Stimulated activated CD8-positive, alpha-beta memory T cell treated with anti-CD3 and anti-CD28 coated beads, Interleukin-12 subunit alpha, Interleukin-12 subunit beta, amount 100 ng/mL, for 1 hour (primary cell): ENCODE results near the gene MXD1.

Source experiments
- DNase-seq: peaks from one replicate; pipeline ENCODE4 v3.0.0-alpha.2; 2020; ENCODE audit warnings: low read depth

Gene MXD1

DNA sequence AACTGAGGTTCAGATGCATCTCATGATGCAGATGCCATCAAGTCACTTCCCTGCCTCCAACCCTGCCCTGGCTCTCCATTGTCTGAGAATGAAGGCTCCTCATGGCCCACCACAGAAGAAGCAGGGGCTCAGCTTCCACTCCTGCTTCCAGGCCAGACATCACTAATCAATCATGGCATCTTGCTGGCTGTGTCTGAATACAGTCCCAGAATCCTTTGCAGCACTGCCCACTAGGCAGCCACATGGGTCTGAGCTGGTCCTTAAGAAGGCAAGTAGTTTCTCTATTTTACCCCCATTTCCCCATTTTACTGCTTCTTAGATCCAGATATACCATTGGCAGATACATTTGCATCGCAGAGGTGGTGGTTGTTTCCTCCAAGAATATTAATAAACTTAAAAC is 39.2 kb downstream of the MXD1 start:
- no peak for DNase-seq

DNA sequence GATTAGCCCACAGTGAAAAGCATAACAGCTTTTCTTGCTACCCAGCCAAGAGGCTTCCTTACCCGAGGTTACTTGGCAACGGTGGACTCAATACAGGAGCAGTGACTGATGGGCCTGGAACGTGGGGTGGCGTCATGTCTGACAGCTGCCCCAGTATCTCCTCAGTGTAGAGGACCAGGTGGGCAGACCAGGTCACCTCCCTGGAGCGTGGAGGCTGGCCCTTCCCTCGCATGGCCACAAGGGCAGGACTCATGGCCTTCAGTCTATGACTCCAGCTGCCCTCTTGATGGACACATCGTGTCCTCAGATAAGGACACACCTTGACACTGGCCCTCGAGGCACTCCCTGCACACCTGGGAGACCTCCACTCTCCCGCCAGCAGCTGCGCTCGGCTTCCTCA is 40.1 kb downstream of the MXD1 start:
- DNase-seq = no peak

DNA sequence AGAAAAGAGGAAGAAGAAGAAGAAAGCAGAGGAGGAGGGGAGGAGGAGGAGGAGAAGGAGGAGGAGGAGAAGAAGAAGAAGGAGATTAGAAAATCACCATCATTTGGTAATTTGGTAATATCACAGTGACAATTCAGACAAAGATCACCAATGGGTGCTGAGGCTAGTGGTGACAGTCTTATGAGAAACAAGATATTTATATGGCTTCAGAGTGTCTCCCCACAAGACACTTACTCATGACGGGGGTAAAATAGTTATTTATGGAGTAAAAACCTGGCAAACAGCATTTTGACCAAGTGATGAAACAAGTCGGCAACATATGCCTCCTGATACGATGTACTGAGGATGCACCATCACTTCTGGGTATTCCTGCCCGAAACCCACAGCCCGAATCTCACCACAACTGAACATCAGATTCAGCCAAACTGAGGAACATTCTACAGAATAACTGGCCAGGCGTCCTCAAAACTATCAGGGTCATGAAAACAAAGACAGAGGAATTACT is 41.6 kb downstream of the MXD1 start:
- no peak for DNase-seq

DNA sequence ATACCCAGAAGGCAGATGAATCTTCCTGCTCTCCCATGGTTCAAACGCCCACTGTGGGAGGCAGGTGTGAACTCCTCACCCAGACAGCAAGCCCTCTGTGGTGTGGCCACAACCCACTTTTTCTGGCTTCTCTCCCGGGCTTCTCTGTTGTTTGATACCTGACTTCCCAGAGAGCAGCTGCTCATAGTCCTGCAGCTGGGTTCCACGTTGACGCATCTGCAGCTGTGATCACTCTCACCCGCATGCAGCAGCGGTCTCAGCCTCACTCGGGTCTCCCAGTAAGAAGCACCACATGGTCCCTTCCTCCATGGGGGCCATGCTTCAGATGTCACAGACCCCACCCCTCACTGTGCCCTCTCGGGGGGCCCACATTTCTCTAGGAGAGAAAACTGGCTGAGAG is 43.1 kb downstream of the MXD1 start:
- DNase-seq = no peak

DNA sequence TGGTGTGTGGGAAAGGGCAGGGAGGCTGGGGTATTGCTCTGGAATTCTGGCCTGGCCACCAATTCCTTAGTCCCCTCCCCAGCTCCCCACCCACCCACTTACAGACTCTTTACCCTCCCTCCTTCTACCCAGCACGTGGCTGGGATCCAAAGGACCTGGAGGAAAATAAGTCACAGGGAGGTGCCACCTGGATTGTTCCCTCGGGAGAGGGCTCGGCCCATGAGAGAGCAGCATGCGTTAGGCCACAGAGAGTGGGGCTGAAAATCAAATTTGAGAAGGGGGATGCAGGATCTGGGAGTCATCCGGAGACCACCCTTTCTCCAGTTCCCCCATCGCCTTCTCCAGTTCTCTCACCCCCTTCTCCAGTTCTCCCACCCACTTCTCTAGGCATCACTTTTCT is 43.6 kb downstream of the MXD1 start:
- DNase-seq = no peak

DNA sequence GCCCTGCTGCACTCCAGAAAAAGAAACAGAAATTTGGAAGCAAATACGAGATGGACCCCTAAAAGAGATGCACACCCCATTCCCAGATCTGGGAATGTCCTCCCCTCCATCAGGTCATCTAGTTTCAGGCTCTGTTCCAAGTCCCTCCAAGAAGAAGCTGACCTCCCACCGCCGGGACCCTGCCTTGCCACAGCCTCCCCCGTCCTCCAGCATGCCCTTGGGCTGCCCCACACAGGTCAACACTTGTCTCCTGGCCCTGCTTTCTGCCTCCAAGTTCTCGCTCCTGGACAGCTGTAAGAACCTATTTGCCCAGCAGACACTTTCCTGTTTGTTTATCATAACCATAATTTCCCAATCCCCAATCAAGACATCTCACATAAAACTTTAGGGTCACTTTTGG is 44.5 kb downstream of the MXD1 start:
- no peak for DNase-seq

DNA sequence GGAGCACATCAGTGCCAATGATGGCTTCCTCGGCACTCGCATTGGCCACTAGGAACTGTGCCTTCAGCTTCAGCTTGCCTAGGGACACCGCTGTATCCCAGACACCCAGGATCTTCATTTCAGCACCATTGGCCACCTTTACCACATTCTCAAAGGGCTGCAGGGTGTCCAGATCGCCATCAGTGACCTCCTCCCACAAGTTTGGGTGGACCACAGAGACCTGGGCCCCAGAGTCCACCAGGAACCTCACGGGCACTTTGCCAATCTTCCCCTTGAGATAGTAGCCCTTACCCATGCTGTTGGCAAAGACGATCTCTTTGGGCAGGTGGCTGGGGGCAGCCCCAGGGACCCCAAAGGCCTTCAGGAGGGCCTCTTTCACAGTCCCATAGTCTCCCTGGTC is 45.9 kb downstream of the MXD1 start:
- DNase-seq = no peak

DNA sequence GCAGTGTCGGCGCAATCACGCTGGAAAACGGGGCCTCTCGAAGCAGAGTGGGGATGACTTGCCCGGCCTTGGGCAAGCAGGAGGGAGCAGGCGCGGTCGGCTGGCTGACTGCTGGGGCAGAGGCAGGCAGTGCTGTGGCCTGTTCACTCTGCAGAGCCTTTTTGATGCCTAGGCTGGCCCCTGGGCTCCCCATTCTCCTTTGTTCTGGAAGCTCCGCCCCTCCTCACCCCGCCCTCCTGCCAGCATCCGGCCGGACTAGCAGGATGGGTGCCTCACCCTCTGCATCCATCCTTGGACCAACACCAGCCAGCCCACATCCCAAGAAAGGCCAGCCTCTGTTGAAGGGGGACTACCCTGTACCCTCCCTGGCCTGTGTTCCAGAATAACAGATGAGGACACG is 46.6 kb downstream of the MXD1 start, which contains the start of gene ASPRV1:
TSS of gene ASPRV1 (minus strand) at position 136 of the 400 bp plus-strand sequence. CDS start 195 bp downstream, outside the sequence.
- DNase-seq = no peak

DNA sequence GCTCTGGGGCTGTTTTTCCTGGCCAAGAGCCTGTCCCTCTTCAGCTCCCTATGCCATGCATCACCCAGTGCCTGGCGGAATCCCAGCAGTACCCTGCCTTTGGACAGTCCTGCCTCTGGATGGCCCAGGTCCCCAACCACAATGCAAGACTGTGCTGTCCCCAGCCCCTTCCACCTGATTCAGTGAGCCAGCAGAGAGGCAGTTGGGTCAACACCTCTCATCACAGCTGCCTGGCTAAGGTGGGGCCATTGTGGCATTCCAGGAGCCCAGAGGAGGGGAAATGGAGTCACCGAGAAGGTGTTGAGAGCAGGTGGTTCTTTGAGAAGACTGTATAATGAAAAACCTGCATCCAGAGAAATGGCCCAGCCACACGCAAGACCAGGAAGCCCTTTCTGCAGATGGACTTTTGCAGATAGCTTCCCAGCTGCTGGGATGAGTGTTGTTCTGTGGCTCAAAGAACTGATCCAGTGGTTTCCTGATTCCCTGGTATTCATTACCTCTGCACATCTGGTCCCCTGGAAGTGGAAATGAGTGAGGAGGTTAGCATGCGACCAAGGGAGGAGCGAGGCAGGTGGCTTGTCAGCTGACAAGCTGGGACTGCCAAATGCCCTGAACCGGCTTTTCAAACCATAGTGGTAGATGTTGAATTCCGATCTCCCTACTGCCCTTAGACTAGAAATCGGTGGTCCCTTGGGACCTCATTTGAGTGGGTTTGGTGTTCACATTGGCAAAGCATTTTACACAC is 48.2 kb downstream of the MXD1 start:
- no peak for DNase-seq

DNA sequence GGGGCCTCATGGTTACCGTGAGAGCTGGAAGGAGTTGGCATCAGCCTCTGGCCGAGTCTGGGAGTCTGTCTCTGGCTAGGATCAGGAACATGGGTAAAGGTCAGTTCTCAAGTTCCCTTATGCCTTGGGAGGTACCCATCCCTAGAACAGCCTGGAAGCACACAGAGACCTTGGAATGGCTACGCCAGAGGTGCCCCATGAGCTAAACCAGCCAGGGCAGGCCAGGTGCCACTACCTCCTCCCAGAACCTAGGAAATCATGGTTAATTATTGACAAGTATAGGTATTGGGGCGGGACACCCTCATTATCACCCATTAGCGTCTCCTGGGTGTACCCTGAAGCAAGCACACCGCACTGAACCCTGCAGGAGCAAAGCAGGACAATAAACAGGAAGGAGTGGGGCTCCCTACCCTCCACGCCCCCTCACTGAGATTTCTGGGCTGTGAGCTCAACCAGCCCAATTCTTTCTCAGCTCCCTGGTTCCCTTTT is 49.5 kb downstream of the MXD1 start:
- DNase-seq = no peak

DNA sequence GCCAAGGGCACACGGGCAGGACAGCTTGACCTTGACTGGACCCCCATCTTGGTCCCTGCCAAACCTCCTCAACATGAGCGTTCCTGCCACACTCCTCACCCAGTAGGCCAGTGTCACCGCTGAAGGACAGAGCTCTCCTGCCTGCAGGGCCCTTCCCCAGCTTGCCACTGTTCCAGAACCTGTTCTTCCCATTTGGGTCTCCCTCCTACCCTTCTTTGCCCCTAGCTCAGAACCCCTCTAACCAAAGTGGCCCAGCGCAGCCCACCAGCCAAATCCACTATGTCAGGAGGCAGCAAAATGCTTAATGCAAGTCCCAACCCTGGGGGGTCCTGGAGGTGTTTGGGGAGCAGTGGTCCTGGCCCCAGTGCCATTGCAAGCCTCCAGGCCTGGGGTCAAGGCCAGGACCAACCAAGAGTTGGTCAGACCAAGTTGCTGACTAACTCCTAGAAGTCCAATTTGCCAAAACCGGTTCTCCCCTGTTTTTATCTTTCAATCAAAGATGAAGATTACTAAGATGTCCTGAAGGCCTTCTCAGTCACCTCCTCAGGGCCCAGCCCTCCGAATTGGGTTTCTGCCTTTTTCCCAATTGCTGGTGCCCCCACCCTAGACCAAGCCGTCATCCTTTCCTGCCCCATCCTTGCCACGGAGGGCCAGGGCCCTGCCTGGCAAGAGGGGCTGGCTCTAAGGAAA is 51.0 kb downstream of the MXD1 start:
- no peak for DNase-seq

DNA sequence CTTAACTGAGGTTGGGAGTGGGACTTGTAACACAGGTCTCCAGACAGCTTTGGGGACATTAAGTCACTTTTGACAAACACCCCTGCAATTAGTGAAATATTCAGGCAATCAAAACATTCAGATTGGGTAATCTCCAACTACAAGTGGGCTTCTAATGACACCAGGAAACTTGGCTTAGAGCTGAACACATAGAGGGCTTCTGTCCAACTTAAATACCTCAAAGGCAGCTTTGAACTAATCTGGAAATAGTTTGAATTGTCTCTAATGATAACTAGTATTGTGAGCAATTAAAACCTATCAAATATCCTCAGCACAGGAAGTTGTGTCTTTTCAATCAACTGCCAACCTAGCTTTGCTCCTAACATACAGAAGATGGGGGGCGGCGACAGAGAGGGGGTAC is 51.6 kb downstream of the MXD1 start:
- no peak for DNase-seq

DNA sequence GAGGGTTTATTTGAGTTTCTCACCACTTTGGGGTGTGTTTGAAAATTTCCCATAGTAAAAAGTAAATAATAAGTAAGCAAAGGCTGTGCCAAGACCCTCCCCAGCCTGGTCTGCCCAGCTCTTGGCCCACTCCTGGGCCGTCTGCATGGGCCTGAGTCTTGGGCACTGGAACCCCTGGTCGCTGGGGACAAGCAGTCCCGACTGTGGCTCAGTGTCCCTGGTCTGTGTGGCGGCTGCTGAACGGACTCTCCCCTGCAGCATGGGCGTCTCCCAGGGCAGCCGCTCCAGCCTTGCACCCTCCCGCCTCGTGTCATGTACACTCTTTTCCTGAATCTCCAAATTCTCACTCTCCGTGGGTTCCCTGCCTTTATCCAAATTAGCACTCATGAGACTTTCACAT is 53.7 kb downstream of the MXD1 start:
- no peak for DNase-seq

DNA sequence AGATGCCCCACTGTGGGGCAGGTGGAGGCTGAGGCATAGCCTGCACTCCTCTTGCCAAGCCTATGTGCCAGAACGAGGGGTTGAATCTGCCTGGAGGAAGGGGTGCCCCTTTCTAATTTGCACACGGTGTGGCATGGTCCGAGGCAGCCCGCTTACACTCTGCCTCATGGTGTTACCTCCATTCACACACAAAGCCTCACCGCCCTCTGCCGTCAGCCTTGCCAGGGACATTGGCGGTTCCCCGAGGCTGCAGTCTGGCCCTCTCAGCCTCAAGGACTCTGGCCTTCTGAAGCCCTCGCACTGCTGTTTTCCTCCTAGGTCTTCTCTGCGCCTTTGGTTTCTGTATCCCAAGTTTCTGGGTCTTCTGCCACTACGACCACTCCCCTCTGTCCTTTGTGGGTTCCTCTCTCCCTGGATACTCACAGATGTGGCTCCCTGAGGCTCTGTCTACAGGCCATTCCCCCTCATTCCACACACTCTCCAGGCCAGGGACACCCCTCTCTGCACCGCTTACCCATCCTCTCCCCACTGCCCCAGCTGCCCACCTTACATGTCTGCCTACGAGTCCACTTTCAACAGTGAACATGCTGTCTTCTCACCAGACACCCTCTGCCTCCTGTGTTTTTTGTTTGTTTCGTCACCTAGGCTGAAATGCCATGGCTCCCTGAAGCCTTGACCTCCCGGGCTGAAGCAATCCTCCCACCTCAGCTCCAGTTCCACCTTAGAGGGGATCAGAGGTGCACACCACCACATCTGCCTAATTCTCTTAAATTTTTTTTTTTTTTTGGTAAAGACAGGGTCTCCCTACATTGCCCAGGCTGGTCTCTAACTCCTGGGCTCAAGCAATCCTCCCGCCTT is 54.4 kb downstream of the MXD1 start:
- no peak for DNase-seq

DNA sequence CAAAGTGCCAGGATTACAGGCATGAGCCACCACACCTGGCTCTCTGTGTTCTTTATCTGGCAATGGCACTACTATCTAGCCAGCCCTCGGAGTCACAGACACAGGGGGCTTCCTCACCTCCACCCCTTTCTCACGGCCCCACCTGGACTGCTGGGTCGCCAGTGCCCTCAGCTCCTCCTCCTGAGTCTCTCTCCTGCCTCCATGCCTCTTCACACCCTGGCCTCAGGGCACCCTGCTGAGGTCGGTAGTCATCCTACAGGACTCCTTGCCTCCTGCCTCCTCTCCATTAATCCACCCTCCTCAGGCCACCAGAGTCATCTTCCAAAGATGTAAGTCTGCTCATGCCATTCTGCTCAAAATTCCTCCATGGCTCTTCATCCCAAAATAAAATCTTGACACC is 55.1 kb downstream of the MXD1 start:
- DNase-seq = no peak

DNA sequence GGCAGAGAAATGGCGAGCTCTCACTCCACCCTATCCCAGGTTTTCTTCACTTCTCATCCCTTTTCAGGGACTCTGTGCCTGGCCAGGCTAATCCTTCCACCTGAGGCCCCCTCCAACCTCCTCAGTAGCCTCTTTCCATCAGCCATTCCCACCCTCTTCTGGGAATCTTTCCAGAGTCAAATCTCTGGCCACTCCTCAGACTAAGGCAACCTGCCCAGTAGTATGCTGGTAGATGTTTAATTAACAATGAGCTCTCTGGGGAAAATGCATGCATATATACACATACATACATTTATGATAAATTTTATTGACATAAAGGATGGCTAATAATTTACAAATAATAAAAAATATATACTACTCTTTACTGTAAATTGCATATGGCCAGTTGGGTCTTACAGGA is 57.9 kb downstream of the MXD1 start:
- DNase-seq = no peak

DNA sequence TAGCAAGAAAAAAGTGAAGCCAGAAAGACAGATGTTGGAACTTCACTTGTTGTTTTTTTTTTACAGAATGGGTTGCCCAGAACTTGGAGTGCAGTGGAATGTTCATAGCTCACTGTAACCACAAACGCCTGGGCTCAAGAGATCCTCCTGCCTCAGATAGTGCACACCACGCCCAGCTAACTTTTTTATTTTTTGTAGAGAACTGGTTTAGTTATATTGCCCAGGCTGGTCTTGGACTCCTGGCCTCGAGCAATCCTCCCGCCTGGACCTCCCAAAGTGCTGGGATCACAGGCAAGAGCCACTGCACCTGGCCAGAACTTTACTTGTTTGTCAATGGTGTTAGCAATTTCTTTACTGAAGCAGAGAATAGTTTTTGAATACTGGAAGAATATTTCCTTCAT is 58.4 kb downstream of the MXD1 start:
- no peak for DNase-seq

DNA sequence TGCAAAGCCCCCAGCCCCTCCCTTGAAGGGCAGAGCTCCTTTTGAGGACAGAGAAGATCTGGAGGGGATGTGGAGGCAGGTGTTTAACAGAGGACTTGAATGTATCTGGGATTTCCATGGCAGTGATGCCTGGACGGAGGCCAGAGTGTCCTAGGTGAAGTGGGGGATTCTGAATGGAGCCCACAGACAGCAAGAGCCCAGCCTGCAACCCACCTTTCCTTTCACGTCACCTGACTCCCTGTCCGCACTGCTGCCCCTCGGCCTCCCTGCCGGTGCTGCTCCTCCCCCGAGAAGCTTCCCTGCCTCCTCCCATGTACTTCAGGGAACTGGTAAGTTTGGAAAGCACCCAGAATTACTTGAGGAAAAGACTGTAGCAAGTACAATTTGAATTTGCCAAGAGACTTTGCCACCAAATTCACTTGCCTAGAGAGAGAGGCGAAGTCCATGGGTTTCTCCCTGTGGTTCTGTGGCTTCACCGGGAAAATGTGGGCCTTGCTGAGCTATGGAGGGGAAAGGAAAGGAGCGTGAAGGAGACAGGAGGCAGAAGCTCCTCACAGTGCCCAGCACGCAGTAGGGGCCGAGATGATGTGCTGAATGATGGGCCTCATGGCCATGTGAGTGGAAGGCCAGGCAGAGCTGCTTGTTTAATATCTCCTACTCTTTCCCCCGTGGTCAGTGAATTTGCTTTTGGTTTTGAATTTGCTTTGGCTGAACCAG is 60.4 kb downstream of the MXD1 start:
- DNase-seq = no peak

DNA sequence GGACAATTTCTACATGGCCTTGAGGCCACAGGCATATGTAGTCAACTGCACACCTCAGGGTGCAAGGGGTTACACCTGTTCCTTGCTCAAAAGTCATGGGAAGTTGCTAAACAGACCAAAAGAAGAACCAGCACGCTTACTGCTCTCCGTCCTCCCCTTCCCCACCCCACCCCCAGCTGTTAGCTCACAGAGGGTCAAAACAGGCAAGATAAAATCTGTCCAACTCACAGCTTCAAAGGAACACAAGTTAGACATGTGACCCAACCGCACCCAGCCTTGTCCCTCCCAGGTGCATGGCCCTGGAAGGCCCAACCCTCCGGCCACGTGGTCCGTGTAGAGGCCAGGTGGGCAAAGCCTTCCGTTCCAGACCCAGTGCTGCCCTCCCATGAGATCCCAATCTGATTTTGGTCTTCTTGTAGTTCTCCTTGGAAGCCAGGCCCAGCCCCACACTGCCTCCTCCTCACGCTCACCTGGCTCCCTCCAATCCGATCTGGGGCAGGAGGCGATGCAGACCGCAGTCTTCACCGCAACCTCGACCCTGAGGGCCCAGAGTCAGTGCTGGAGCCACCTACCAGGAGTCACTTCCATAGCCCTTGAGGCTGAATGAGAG is 61.0 kb downstream of the MXD1 start:
- no peak for DNase-seq

DNA sequence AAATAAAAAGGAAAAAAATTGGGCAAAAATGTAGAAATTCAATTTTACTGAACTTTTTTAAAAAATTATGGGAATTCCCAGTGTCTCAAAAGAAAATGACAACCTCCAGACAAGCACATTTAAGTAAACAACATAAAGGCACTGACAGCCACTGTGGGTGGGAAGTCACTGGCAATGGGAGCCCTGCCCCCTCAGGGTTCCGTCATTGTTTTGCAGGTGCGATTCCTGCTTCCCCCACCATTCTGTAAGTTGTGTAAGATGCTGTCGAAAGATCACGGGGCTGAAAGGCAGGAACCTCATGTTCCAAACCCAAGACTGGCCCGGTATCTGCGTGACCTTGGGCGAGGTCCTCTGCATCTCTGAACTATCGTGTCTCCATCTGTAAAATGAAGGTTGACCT is 62.3 kb downstream of the MXD1 start:
- DNase-seq = no peak

DNA sequence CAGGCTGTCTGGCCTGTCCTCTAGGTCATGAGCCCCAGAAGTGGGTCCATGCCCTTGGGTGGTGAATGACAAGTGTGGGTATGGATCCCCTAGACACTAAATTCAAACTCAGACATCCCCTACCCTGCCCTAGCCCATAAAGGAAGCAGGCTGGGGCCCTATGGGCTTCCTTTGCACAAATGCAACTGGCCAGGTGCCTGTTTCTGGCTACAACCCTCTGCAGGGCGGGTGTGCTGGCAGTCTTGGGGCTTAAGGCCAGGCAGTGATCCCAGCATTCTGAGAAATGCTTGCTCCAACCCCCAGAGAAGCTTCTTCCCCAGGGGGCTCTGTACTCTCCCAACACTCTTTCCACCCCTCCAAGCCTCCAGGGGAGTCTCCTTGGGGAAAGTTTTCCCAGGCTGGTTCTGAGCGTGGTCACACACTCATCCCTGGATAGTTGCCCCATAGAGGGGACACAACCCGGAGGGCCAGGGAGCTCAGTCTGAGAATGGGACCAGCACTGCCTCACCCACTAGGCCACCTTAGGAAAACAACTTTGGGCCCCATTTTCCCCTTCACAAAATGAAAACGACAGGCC is 63.1 kb downstream of the MXD1 start:
- no peak for DNase-seq
